OCI-LY7 (cell line): ENCODE results near the gene UBXN2A. TPM values are rescaled to one million over a fixed set of nuclear protein-coding genes. Genes with fewer than 3 reads are reported as not detected.

Source experiments
- BruUV-seq: library from RNA; stranded (reverse); fragments of 400-500 nt; replicated peaks from 2 replicates; lab custom pipeline; 2021; lab: Mats Ljungman, UMichigan
- CTCF ChIA-PET: fragments of 300-600 bp; sonication (Branson Sonifier 250); formaldehyde crosslinking; loops from one replicate; lab custom pipeline; 2022; ENCODE audit warnings: antibody characterized with exemption; ENCODE audit not compliant: unreplicated experiment; lab: Charles Lee
- POLR2A ChIA-PET: fragments of 300-600 bp; sonication (Branson Sonifier 250); formaldehyde crosslinking; loops from one replicate; lab custom pipeline; 2022; ENCODE audit warnings: antibody characterized with exemption; lab: Charles Lee
- DNase-seq: peaks from one replicate; pipeline ENCODE4 v3.0.0-alpha.2; 2015; ENCODE audit warnings: low spot score
- H2AFZ ChIP-seq: fragments of 200-600 bp; sonication (generic), shearing (Covaris generic); 2 replicates; pipeline ENCODE4 v1.6.1; 2014; ENCODE audit warnings: mild to moderate bottlenecking, antibody characterized with exemption, low read length, moderate library complexity
- H3K27ac ChIP-seq: fragments of 200-600 bp; sonication (generic); 2 replicates; pipeline ENCODE4 v1.5.1; 2014; ENCODE audit warnings: mixed run types, low read depth, mild to moderate bottlenecking, moderate library complexity, low read length, inconsistent platforms; ENCODE audit not compliant: poor library complexity, severe bottlenecking
- H3K36me3 ChIP-seq: fragments of 200-600 bp; sonication (generic); 2 replicates; pipeline ENCODE4 v1.6.1; 2014; ENCODE audit warnings: mild to moderate bottlenecking, antibody characterized with exemption, low read length, moderate library complexity, mixed read lengths; ENCODE audit not compliant: insufficient read depth
- H3K4me1 ChIP-seq: fragments of 200-600 bp; sonication (generic); 2 replicates; pipeline ENCODE4 v1.5.1; 2014; ENCODE audit warnings: mild to moderate bottlenecking, low read length; ENCODE audit not compliant: insufficient read depth, poor library complexity, severe bottlenecking
- H3K4me2 ChIP-seq: fragments of 200-600 bp; sonication (generic); 2 replicates; pipeline ENCODE4 v1.6.1; 2014; ENCODE audit warnings: mild to moderate bottlenecking, low read length
- H3K4me3 ChIP-seq: fragments of 200-600 bp; sonication (generic); 2 replicates; pipeline ENCODE4 v1.5.1; 2014; ENCODE audit warnings: mild to moderate bottlenecking, low read depth, low read length; ENCODE audit not compliant: poor library complexity, severe bottlenecking
- H3K79me2 ChIP-seq: fragments of 200-600 bp; sonication (generic); 2 replicates; pipeline ENCODE4 v1.6.1; 2016; ENCODE audit warnings: low read depth, mild to moderate bottlenecking, low read length, moderate library complexity, mixed read lengths; ENCODE audit not compliant: insufficient read depth
- H3K9me2 ChIP-seq: fragments of 200-600 bp; sonication (generic); 2 replicates; pipeline ENCODE4 v1.6.1; 2016; ENCODE audit warnings: mild to moderate bottlenecking, low read length, mixed read lengths; ENCODE audit not compliant: insufficient read depth
- H3K9me3 ChIP-seq: fragments of 200-600 bp; sonication (generic); 2 replicates; pipeline ENCODE4 v1.6.1; 2014; ENCODE audit warnings: mild to moderate bottlenecking, mixed run types, low read length, mixed read lengths
- H4K20me1 ChIP-seq: fragments of 200-600 bp; sonication (generic); 2 replicates; pipeline ENCODE4 v1.6.1; 2014; ENCODE audit warnings: mild to moderate bottlenecking, antibody characterized with exemption, low read length, moderate library complexity, mixed read lengths; ENCODE audit not compliant: insufficient read depth
- EZH2phosphoT487 ChIP-seq: fragments of 200-600 bp; sonication (generic); IDR thresholded peaks from 2 replicates; pipeline ENCODE4 v1.6.1; 2018; ENCODE audit warnings: low read depth, borderline replicate concordance, mild to moderate bottlenecking, mixed run types, antibody characterized with exemption, low read length, moderate library complexity, mixed read lengths
- intact Hi-C: fragments of 100-400 bp; cut with micrococcal nuclease; formaldehyde crosslinking; loops from one replicate; pipeline ENCODE4 v1.10.0; 2022; ENCODE audit not compliant: unreplicated experiment
- total RNA-seq, 2 experiments: library from RNA; depleted of rRNA in 1 of 2; stranded (reverse); fragments of >200 nt in 1 of 2; shearing (Covaris generic) in 1 of 2; gene quantifications; 2 replicates each; pipeline ENCODE4 v1.2.3, GENCODE V29; 2014 to 2022
- TF ChIP-seq, protein P1 (sequence below): fragments of 200-600 bp; sonication (generic); conservative IDR thresholded peaks from 2 replicates; pipeline ENCODE4 v1.5.1; 2014; ENCODE audit warnings: mild to moderate bottlenecking, antibody characterized with exemption, low read length, moderate library complexity, mixed read lengths

UBXN2A gene
- total RNA-seq, 2 experiments from 2014 or later: 10.0 to 15.4 TPM

DNA sequence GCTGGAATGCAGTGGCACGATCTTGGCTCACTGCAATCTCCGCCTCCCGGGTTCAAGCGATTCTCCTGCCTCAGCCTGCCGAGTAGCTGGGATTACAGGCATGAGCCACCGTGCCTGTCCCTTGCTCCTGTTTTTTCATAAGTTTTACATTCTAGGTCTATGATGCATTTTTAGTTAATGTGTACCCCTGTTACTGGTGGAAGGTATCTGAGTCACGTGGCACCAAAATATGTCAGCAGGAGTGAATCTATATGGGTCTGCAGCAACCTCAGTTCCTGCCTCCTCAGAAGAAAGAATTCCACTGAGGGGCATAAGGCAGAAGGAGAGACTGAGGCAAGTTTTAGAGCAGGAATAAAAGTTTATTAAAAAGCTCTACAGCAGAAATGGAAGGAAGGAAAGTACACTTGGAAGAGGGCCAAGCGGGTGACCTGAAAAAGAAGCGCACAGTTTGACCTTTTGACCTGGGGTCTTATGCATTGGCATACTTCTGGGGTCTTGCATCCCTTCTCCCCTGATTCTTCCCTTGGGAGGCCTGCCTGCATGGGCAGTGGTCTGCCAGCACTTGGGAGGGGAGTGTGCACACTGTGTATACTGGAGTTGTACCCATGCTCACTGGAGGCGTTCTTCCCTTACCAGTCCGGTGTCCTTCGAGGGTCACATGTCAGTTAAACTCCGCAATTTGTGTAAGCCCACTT is 68.6 kb downstream of the UBXN2A start:
- POLR2A ChIA-PET: interaction anchor here (0.5 kb wide), 1 partner anchor 66 kb away, joined by 3 read pairs; no protein-coding TSS in a partner anchor
- H3K27ac ChIP-seq: no peak overlapping the region
- H3K4me2 ChIP-seq: no peak overlapping the region
- no TSS peak for BruUV-seq
- H2AFZ ChIP-seq: no peak overlapping the region
- intact Hi-C loops: no loop called here
- H3K9me2 ChIP-seq: no peaks in the 10 kb centered on the region
- H3K9me3 ChIP-seq: no peaks in the 10 kb centered on the region
- no peaks in the 10 kb centered on the region for H4K20me1 ChIP-seq
- no peak for TF ChIP-seq EZH2phosphoT487
- TF ChIP-seq, protein P1, sequence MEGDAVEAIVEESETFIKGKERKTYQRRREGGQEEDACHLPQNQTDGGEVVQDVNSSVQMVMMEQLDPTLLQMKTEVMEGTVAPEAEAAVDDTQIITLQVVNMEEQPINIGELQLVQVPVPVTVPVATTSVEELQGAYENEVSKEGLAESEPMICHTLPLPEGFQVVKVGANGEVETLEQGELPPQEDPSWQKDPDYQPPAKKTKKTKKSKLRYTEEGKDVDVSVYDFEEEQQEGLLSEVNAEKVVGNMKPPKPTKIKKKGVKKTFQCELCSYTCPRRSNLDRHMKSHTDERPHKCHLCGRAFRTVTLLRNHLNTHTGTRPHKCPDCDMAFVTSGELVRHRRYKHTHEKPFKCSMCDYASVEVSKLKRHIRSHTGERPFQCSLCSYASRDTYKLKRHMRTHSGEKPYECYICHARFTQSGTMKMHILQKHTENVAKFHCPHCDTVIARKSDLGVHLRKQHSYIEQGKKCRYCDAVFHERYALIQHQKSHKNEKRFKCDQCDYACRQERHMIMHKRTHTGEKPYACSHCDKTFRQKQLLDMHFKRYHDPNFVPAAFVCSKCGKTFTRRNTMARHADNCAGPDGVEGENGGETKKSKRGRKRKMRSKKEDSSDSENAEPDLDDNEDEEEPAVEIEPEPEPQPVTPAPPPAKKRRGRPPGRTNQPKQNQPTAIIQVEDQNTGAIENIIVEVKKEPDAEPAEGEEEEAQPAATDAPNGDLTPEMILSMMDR: no peak
- CTCF ChIA-PET: no interaction called here
- no peaks in the 10 kb centered on the region for H3K79me2 ChIP-seq
- no peaks in the 10 kb centered on the region for H3K36me3 ChIP-seq
- H3K4me3 ChIP-seq: no peak overlapping the region
- DNase-seq: no peak
- no peaks in the 10 kb centered on the region for H3K4me1 ChIP-seq

DNA sequence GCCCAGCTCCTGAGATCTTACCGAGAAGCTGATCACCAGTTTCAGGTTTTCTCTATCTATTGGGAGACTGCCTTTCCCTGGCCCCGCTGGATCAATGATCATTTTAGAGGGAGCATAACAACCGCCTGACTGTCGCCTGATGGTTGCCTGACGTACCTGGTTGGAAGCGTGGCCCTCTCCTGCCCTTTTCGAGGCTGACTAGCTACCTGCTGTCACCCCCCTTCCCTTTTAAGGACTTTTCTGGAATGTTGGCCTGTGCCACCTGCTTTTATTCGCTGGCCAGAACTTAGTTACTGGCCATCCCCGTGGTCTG is 69.1 kb downstream of the UBXN2A start:
- Histone ChIP-seq H3K9me3 (no peaks in the 10 kb centered on the region), H2AFZ (no peak overlapping the region), H3K79me2 (no peaks in the 10 kb centered on the region), H3K36me3 (no peaks in the 10 kb centered on the region), H3K4me2 (no peak overlapping the region), H3K9me2 (no peaks in the 10 kb centered on the region), H3K4me3 (no peak overlapping the region), H3K27ac (no peak overlapping the region), H4K20me1 (no peaks in the 10 kb centered on the region), H3K4me1 (no peaks in the 10 kb centered on the region)
- CTCF ChIA-PET: no interaction called here
- TF ChIP-seq, protein P1: no peak
- no peak for TF ChIP-seq EZH2phosphoT487
- BruUV-seq: no TSS peak
- intact Hi-C loops: no loop called here
- POLR2A ChIA-PET: interaction anchor here (0.5 kb wide), 1 partner anchor 67 kb away, joined by 3 read pairs; no protein-coding TSS in a partner anchor
- no peak for DNase-seq
